GM13977 (cell line): ENCODE data around the gene AGBL1.

Source experiments
- DNase-seq: peaks from one replicate; pipeline ENCODE4 v3.0.0; 2012; ENCODE audit warnings: low spot score
- in situ Hi-C: fragments of 300-500 bp; cut with MboI; formaldehyde crosslinking; loops from one replicate; pipeline ENCODE4 v1.12.0; 2022; ENCODE audit warnings: low sequenced_read_pairs, low pct_unique_long_range_greater_than_20kb, mixed read lengths, inconsistent platforms; ENCODE audit not compliant: unreplicated experiment
- TF ChIP-seq, protein P1 (sequence below): IDR thresholded peaks from 2 replicates; pipeline ENCODE4 v1.5.1; 2012; ENCODE audit warnings: mild to moderate bottlenecking, control low read depth; ENCODE audit not compliant: insufficient read depth; ENCODE audit errors: extremely low read depth, missing control alignments

The AGBL1 gene

DNA sequence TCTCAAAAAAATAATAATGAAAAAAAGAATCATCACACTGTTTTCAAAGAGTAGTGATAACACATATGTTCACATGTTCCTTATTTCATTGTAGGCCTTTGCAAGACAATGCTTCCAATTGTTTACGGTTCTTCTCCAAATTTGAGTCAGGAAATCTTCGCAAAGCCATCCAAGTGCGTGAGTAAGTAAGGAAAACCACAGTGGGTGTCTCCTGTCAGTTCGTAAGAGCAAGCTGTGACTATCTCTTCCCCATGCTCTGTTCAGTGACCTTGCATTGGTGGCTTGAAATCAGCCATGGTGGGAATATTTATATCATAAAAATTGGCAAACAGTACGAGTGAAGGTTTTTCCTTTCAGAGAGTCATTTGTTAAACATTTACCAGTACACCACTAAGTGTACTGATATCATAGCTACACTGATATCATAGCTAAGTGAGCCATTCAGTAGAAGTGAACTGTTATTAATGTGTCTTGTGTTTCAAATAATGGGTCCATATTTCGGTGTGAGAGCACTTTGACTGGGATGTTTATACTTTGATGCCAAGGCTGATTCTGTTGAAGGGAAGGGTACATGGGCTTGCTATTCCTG, 187.3 kb downstream of the AGBL1 start:
- TF ChIP-seq, protein P1, sequence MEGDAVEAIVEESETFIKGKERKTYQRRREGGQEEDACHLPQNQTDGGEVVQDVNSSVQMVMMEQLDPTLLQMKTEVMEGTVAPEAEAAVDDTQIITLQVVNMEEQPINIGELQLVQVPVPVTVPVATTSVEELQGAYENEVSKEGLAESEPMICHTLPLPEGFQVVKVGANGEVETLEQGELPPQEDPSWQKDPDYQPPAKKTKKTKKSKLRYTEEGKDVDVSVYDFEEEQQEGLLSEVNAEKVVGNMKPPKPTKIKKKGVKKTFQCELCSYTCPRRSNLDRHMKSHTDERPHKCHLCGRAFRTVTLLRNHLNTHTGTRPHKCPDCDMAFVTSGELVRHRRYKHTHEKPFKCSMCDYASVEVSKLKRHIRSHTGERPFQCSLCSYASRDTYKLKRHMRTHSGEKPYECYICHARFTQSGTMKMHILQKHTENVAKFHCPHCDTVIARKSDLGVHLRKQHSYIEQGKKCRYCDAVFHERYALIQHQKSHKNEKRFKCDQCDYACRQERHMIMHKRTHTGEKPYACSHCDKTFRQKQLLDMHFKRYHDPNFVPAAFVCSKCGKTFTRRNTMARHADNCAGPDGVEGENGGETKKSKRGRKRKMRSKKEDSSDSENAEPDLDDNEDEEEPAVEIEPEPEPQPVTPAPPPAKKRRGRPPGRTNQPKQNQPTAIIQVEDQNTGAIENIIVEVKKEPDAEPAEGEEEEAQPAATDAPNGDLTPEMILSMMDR, result no peak
- in situ Hi-C loops, result no loop called here
- no peak for DNase-seq

DNA sequence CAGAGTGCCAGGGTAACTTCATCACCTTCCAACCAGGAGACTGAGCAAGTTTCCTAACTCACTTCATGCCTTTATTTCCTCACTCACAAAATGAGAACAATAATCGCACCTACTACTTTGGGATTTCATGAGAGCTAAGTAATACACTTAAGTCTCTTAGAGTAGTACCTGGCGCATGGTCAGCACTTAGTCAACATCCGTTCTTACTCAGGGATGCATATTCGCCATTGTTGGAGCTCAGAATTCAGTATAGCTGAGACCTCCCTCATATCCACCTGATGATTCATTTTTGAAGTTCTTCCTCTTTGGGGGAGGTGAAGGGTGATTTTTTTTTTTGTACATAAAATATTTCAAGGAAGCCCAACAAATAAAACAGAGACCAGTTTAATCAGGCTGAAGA, 188.2 kb downstream of the AGBL1 start:
- DNase-seq, result no peak
- in situ Hi-C loops, result no loop called here
- TF ChIP-seq, protein P1, result no peak

DNA sequence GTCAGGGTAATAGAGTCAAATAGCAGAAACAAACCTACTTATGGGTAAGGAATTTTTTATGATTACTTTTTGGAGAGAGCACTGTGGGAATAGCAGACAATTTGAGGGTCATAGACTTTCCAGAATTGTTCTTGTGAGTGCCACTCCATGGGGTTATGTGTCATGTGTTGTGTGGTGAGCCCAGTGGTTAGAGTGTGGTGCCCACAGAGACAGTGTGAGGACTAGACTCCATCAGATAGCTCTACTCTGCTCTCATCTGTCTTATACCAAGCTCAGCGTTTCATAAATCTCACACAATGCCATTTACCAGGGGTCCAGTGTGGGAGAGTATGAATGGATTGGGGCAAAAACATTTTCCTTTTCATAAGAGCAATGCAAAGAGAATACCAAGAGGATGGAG, 188.9 kb downstream of the AGBL1 start:
- DNase-seq, result no peak
- in situ Hi-C loops, result no loop called here
- TF ChIP-seq, protein P1, result no peak

DNA sequence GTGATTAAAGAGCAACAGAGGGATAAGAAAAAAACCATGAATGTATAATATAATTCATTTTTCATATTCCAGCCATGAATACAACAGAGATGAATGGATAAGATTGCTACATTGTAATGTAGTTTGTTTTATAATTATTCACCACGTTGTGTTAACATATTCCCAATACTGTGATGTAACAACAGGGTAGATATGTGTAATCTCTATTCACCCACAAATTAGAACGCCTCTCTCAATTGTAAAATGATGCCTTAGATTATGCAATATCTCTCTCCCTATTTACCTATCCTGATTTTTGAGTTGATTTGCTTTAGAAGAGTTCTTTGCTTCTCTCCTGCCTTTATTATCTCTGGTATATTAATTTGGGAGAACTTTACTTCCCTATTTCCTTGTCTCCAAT, 193.6 kb downstream of the AGBL1 start:
- in situ Hi-C loops, result no loop called here
- TF ChIP-seq, protein P1, result no peak
- no peak for DNase-seq

DNA sequence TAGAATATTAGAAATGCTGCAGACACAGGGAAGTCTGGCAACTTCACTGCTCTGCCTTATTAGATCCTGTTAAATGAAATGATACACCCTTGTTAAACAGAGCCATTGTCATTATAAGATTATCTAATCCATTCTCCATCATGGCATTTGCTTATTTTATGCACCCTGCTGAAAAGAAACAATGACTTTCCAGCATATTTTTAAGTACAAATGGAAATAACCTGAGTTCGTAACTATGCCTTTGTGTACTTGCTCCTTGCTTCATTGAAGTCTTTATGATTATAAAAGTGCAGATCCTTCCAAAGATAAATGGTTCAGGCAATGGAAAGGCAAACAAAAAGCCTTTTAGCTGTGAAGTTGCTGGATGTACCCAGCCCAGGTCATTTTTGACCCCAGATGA, 195.7 kb downstream of the AGBL1 start:
- TF ChIP-seq, protein P1, result no peak
- DNase-seq, result no peak
- in situ Hi-C loops, result no loop called here

DNA sequence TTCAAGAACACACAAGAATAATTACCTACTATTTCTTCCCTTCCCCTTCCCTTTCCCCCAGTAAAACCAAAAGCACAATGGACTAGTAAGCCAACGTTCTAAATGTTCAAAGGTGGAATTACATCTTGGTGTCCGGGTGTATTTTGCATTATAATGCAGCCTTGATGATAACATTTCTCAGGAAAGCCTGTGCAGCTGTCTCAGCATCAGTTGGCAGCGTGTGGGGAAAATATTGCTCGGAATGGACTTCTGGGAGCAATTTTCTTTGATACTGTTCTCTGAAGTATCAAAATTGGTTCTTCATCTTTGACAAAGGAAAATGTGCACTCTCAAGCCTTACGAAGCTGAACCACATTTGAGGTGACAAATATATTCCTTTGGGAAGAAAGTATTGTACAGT, 198.9 kb downstream of the AGBL1 start:
- TF ChIP-seq, protein P1, result no peak
- in situ Hi-C loops, result no loop called here
- no peak for DNase-seq

DNA sequence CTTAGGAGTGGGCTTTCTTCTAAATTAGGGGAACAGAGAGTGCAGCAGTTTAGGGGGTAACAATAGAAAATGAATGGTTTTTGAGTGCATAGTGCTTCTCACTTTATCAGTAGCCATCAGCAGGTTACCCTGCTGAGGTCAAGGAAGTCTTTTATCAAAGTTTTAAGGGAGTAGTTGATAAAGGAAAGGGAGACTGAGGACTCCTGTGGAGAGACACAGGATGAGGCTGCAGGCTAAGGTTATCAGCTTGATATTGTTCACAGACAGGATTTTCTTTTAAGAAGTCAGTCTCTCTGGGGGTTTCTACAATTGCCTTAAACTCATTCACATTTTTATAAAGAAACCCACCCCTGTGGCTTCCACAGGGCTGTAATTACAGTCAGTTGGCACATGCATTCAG, 205.0 kb downstream of the AGBL1 start:
- TF ChIP-seq, protein P1, result no peak
- no peak for DNase-seq
- in situ Hi-C loops, result no loop called here
